SK-N-MC (cell line): Measurements from ENCODE around the gene APOL2.

Experiments used
- EZH2 ChIP-seq: fragments of 200-600 bp; sonication (generic); IDR thresholded peaks from one replicate; pipeline ENCODE4 v1.6.1; 2017; ENCODE audit warnings: antibody characterized with exemption
- FOXP2 ChIP-seq: optimal IDR thresholded peaks from 2 replicates; pipeline ENCODE3; 2011; ENCODE audit warnings: mild to moderate bottlenecking, moderate library complexity; ENCODE audit not compliant: insufficient read depth; ENCODE audit errors: extremely low read length, control extremely low read depth
- POLR2AphosphoS5 ChIP-seq: IDR thresholded peaks from 2 replicates; pipeline ENCODE4 v1.6.1; 2012; ENCODE audit warnings: mild to moderate bottlenecking, low read depth, low read length, borderline replicate concordance

DNA sequence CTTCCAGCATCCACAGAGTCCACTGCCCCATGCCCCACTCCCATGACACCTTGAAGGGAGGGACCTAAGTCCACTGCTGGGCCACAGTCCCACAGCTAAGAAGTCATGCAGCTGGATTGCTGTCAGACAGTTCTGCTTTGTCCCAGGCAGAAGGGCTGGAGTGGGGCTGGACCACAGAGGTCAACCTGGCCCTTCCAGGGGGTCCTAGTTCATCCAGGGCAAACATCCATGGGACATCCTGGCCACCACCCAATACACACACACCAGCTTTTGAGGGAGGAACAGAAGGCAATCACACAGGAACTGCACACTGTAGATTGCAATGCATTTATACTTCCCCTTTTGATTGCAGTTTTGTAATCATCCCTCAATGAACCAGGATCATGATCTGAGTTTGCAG, 26.4 kb downstream of the APOL2 start:
- TF ChIP-seq EZH2 (no peak), POLR2AphosphoS5 (no peak), FOXP2 (no peak)
